Mesendoderm (in vitro differentiated cells): ENCODE data around the gene RPP14.

ENCODE experiments used
- DNase-seq: peaks from one replicate; pipeline ENCODE4 v3.0.0; 2013
- H2AK5ac ChIP-seq: 2 replicates; pipeline ENCODE4 v1.6.1; 2013; ENCODE audit warnings: low read length, inconsistent platforms
- H2BK120ac ChIP-seq: 2 replicates; pipeline ENCODE4 v1.6.1; 2013; ENCODE audit warnings: low read depth, mild to moderate bottlenecking, low read length, moderate library complexity, mixed read lengths
- H2BK15ac ChIP-seq: replicated peaks from 2 replicates; pipeline ENCODE4 v1.6.1; 2013; ENCODE audit warnings: low read depth, mild to moderate bottlenecking, moderate library complexity
- H2BK5ac ChIP-seq: 2 replicates; pipeline ENCODE4 v1.6.1; 2013; ENCODE audit warnings: low read length, inconsistent platforms
- H3K18ac ChIP-seq: 2 replicates; pipeline ENCODE4 v1.6.1; 2013; ENCODE audit warnings: mild to moderate bottlenecking, low read length, mixed read lengths
- H3K23ac ChIP-seq: one replicate; pipeline ENCODE4 v1.6.1; 2013; ENCODE audit warnings: low read length
- H3K27ac ChIP-seq: 2 replicates; pipeline ENCODE4 v1.5.1; 2013; ENCODE audit warnings: low read depth, mild to moderate bottlenecking, inconsistent platforms, low read length, moderate library complexity
- H3K27me3 ChIP-seq: 2 replicates; pipeline ENCODE4 v1.6.1; 2013; ENCODE audit warnings: low read length, control low read depth, mild to moderate bottlenecking, inconsistent platforms; ENCODE audit not compliant: insufficient read depth, poor library complexity
- H3K36me3 ChIP-seq: 2 replicates; pipeline ENCODE4 v1.6.1; 2013; ENCODE audit warnings: low read length, inconsistent platforms; ENCODE audit not compliant: control insufficient read depth, insufficient read depth
- H3K4ac ChIP-seq: one replicate; pipeline ENCODE4 v1.6.1; 2013; ENCODE audit warnings: low read depth, mild to moderate bottlenecking, low read length, moderate library complexity
- H3K4me1 ChIP-seq: 2 replicates; pipeline ENCODE4 v1.6.1; 2013; ENCODE audit warnings: low read depth, low read length, inconsistent platforms; ENCODE audit not compliant: control insufficient read depth
- H3K4me2 ChIP-seq: 2 replicates; pipeline ENCODE4 v1.6.1; 2013; ENCODE audit warnings: low read length
- H3K4me3 ChIP-seq: 2 replicates; pipeline ENCODE4 v1.5.1; 2013; ENCODE audit warnings: mild to moderate bottlenecking, low read length
- H3K56ac ChIP-seq: one replicate; pipeline ENCODE4 v1.6.1; 2013; ENCODE audit warnings: low read length
- H3K79me1 ChIP-seq: 2 replicates; pipeline ENCODE4 v1.6.1; 2013; ENCODE audit warnings: low read length, inconsistent platforms
- H3K79me2 ChIP-seq: 2 replicates; pipeline ENCODE4 v1.6.1; 2013; ENCODE audit warnings: mild to moderate bottlenecking, low read length; ENCODE audit not compliant: control insufficient read depth, insufficient read depth
- H3K9ac ChIP-seq: 2 replicates; pipeline ENCODE4 v1.6.1; 2013; ENCODE audit warnings: low read length, inconsistent platforms
- H4K5ac ChIP-seq: one replicate; pipeline ENCODE4 v1.6.1; 2013; ENCODE audit warnings: low read length
- H4K8ac ChIP-seq: one replicate; pipeline ENCODE4 v1.6.1; 2013; ENCODE audit warnings: low read depth, mild to moderate bottlenecking, control low read depth, low read length, moderate library complexity
- WGBS: extraction: QIAGEN DNeasy Blood & Tissue Kit; methylation state at CpG from one replicate; pipeline ENCODE4 v1.1.7; 2013; ENCODE audit warnings: low lambda C conversion rate, missing lambda C conversion rate; ENCODE audit not compliant: insufficient coverage; ENCODE audit errors: extremely low coverage; 5-methylcytosine and 5-hydroxymethylcytosine counted together

Gene RPP14

GRCh38 chr3:58307639-58308215, 1.7 kb downstream of the RPP14 start:
- Histone ChIP-seq H4K8ac (no peak overlapping the region), H3K27ac (no peak overlapping the region), H3K4me1 (no peaks in the 10 kb centered on the region), H3K27me3 (no peaks in the 10 kb centered on the region), H2BK120ac (no peak overlapping the region), H3K4ac (no peak overlapping the region), H2BK5ac (no peak overlapping the region), H3K79me2 (peaks cover 31% of the 10 kb centered on the region), H3K18ac (no peak overlapping the region), H3K4me3 (no peak overlapping the region), H3K36me3 (peaks cover 1% of the 10 kb centered on the region), H2BK15ac (no peak overlapping the region), H3K79me1 (peaks cover 18% of the 10 kb centered on the region), H3K4me2 (peak overlapping the region; percentile 88), H4K5ac (no peak overlapping the region), H2AK5ac (no peak overlapping the region), H3K9ac (peak overlapping the region; percentile 88), H3K56ac (peak overlapping the region; percentile 87), H3K23ac (no peak overlapping the region)
- peak; percentile 57 for DNase-seq
- no CpG with 5 or more reads among the region's 10 CpGs for WGBS

DNA sequence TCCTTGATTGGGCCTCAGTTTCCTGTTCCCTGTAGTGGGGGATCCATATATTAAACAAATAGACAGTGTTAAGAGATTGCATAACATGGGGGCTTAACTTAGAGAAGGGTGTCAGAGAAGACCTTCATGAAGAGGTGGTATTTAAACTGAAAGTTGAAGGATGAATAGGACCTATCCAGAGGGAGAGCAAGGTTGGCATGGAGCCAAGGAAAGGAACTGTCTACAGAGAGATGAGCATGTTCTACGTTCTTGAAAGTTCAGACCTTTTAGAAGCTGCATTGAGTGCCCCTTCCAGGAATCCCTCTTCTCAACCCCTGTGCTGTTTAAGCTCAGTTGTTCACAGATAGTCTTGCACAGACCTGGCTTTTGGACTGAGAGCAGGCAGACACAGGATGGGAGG, 2.7 kb downstream of the RPP14 start:
- Histone ChIP-seq H3K4me1 (no peaks in the 10 kb centered on the region), H3K18ac (no peak overlapping the region), H3K79me2 (peaks cover 31% of the 10 kb centered on the region), H3K23ac (no peak overlapping the region), H2BK15ac (no peak overlapping the region), H4K8ac (no peak overlapping the region), H2AK5ac (no peak overlapping the region), H3K9ac (no peak overlapping the region), H2BK5ac (no peak overlapping the region), H4K5ac (no peak overlapping the region), H3K36me3 (peaks cover 1% of the 10 kb centered on the region), H3K27ac (no peak overlapping the region), H3K4ac (no peak overlapping the region), H3K79me1 (peaks cover 18% of the 10 kb centered on the region), H3K56ac (no peak overlapping the region), H3K4me2 (no peak overlapping the region), H3K4me3 (no peak overlapping the region), H3K27me3 (no peaks in the 10 kb centered on the region), H2BK120ac (no peak overlapping the region)
- no peak for DNase-seq
- no CpG with 5 or more reads among the region's 1 CpG for WGBS

DNA sequence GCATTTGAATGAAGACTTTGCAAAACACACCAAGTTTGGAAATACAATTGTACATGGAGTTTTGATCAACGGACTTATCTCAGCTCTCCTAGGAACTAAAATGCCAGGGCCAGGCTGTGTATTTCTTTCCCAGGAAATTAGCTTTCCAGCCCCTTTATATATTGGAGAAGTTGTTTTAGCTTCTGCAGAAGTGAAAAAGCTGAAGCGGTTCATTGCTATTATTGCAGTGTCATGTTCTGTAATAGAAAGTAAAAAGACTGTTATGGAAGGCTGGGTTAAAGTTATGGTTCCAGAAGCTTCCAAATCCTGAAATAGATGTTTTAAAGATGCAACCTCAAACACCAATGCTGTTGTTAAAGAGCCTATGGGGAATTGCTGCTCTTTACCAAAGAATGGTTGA, 11.8 kb downstream of the RPP14 start:
- no CpG with 5 or more reads among the region's 2 CpGs for WGBS
- DNase-seq = no peak
- Histone ChIP-seq H3K36me3 (peaks cover 8% of the 10 kb centered on the region), H3K23ac (no peak overlapping the region), H2BK15ac (no peak overlapping the region), H2BK120ac (no peak overlapping the region), H3K4me1 (no peaks in the 10 kb centered on the region), H3K18ac (no peak overlapping the region), H3K9ac (no peak overlapping the region), H3K27me3 (no peaks in the 10 kb centered on the region), H3K4me2 (no peak overlapping the region), H3K56ac (no peak overlapping the region), H2BK5ac (no peak overlapping the region), H3K27ac (no peak overlapping the region), H2AK5ac (no peak overlapping the region), H4K8ac (no peak overlapping the region), H4K5ac (no peak overlapping the region), H3K4ac (no peak overlapping the region), H3K79me2 (no peaks in the 10 kb centered on the region), H3K4me3 (no peak overlapping the region), H3K79me1 (no peaks in the 10 kb centered on the region)

DNA sequence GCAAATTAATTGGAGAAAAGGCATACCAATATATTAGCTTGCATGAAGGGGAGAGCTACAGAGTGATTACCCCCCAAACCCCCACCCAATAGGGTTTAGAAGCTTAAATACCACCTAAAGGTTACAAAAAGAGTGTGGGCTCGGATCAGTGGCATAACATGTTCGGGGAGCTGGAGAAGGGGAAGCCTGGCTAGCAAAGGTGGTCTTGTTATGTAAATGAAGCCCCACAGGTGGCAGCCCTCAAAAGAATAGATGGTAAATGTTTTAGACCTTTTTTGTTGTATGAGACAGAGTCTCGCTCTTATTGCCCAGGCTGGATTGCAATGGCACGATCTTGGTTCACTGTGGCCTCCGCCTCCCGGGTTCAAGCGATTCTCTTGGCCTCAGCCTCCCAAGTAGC, 15.7 kb downstream of the RPP14 start:
- no CpG with 5 or more reads among the region's 7 CpGs for WGBS
- no peak overlapping the region for H3K18ac ChIP-seq
- H3K9ac ChIP-seq = no peak overlapping the region
- no peak overlapping the region for H3K4ac ChIP-seq
- no peak overlapping the region for H3K4me2 ChIP-seq
- no peaks in the 10 kb centered on the region for H3K79me1 ChIP-seq
- H2AK5ac ChIP-seq = no peak overlapping the region
- DNase-seq = no peak
- no peaks in the 10 kb centered on the region for H3K4me1 ChIP-seq
- no peak overlapping the region for H4K5ac ChIP-seq
- H3K27ac ChIP-seq = no peak overlapping the region
- no peak overlapping the region for H2BK5ac ChIP-seq
- H3K36me3 ChIP-seq = peaks cover 4% of the 10 kb centered on the region
- no peak overlapping the region for H2BK15ac ChIP-seq
- no peak overlapping the region for H3K23ac ChIP-seq
- no peak overlapping the region for H3K56ac ChIP-seq
- H4K8ac ChIP-seq = no peak overlapping the region
- H3K4me3 ChIP-seq = no peak overlapping the region
- H3K27me3 ChIP-seq = no peaks in the 10 kb centered on the region
- no peaks in the 10 kb centered on the region for H3K79me2 ChIP-seq
- no peak overlapping the region for H2BK120ac ChIP-seq

- no CpG with 5 or more reads among the region's 1 CpG for WGBS
- H3K36me3 ChIP-seq = peaks cover 1% of the 10 kb centered on the region
Observed at GRCh38 chr3:58322793-58323192, 16.7 kb downstream of the RPP14 start.

More at GRCh38 chr3:58322793-58323192, 16.7 kb downstream of the RPP14 start:
- Histone ChIP-seq H3K4ac (no peak overlapping the region), H3K9ac (no peak overlapping the region), H2BK120ac (no peak overlapping the region), H3K23ac (no peak overlapping the region), H3K4me1 (no peaks in the 10 kb centered on the region), H2AK5ac (no peak overlapping the region), H4K5ac (no peak overlapping the region), H2BK5ac (no peak overlapping the region), H3K79me2 (no peaks in the 10 kb centered on the region), H3K18ac (no peak overlapping the region), H4K8ac (no peak overlapping the region), H3K4me3 (no peak overlapping the region), H3K27me3 (no peaks in the 10 kb centered on the region), H3K27ac (no peak overlapping the region), H2BK15ac (no peak overlapping the region), H3K79me1 (no peaks in the 10 kb centered on the region), H3K56ac (no peak overlapping the region), H3K4me2 (no peak overlapping the region)
- no peak for DNase-seq
